ENCODE measurements around the gene ADAMTSL2. TPM values are rescaled to one million over a fixed set of nuclear protein-coding genes. Genes with fewer than 3 reads are reported as not detected.

ADAMTSL2 gene
- polyA plus RNA-seq, 5 donors, result 6.3 to 20.3 (median 9.3) TPM

- peak in 1 of 2 donors; percentile 40 for DNase-seq
Observed at GRCh38 chr9:133572821-133573361, 38.4 kb downstream of the ADAMTSL2 start.

DNA sequence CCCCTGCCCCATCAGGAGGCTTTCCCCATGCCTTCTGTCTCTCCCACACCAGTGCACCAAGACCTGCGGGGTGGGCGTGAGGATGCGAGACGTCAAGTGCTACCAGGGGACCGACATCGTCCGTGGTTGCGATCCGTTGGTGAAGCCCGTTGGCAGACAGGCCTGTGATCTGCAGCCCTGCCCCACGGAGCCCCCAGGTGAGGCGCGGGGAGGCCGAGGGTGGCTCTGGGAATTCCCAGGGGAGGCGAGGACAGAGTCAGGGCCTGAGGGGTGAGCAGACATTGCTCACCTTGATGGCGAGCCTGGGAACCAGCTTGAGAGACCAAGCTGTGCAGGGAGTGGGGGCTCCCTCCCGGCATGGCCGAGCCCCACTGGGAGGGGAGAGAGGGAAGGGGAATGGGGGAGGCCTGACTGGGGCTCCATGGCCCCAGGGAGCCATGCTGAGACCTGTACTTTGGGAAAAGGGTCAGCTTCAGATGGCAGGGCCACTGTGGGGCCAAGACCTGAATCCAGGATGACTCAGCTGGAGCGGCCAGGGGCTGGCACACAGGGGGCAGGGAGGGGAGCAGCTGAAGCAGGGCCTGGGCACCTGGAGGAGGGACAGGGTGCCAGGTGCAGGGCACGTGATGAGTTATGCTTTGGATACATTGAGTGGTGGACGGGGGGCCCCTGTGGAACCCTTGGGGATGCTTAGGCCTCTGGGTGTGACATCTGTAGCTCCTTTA lies 39.4 kb downstream of the ADAMTSL2 start:
- DNase-seq, result no peak

DNA sequence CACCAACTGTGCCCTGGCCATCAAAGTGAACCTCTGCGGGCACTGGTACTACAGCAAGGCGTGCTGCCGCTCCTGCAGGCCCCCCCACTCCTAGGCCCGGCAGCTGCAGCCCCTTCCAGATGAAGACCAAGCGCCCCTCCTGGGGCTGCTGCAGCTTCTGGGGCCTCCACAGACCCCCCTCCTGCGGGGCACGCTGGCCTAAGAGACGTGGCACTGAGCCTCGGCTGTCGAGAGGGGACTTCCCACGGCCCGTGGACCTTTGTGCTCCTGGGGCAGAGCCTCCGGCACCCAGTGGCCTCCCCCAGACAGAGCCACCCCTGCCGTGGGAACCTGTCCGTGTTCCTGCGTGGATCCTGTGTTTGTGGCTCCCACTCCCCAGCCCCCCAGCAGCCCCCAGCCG lies 40.3 kb downstream of the ADAMTSL2 start:
- DNase-seq, result no peak

DNA sequence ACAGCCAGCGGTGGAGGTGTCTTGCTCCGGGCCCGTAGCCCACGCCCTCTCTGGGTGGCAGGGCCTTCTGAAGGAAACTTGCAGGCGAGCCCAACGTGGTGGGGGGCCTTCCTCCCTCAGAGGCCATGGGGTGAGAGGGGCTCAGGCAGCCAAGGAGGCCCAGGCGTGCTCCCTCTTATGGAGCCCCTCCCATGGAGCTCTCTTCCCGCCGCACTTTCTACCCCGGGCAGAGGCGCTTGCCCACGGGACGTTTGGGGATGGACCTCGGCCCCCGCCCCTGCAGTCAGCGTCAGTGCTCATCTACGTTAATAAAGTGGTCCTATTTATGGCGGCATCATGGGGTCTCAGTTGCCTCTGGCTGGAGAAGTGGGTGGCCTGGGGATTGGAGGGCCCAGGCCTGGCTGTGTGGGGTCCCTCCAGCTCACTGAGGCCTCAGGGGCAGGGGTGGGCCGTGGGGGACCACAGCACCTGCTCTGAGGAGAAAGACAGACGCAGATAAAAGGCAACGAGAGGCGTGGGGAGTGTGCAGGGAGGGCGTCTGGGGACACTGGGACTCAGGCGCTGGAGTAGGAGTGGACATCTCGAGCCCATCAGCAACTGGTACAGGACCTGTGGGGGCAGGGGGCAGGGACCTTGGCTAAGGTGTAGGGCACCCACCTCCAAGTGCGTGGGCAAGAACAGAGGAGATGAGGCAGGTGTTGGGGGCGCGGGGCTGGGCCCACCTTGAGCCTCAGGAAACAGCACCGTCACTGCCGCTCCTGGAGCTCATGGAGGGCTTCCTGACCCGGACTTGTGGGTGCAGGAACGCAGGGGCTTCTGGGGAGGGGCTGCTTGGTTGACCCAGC lies 40.9 kb downstream of the ADAMTSL2 start:
- DNase-seq, result no peak

GRCh38 chr9:133576031-133576874 lies 41.7 kb downstream of the ADAMTSL2 start:
- no peak for DNase-seq

GRCh38 chr9:133576875-133577736 lies 42.6 kb downstream of the ADAMTSL2 start:
- no peak for DNase-seq

DNA sequence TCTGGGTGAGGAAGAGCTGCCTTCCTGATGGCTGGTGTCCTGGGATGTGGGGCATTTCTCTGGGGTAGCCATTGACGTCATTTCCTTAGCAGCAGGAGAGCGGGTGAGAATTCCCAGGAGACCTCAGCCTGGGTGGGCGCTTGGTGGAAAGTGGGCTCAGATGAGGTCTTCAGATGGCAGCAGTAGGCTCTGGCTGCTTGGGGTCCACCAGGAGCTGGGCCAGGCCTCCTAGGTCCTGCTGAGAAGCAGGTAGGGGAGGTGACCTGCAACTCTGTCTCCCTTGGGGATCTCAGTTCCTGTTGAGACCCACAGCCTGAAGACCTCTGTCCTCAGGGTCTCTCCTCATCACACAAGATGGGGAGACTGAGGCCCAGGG lies 43.2 kb downstream of the ADAMTSL2 start:
- no peak for DNase-seq

- DNase-seq, result no peak
Observed at GRCh38 chr9:133578524-133579441, 44.3 kb downstream of the ADAMTSL2 start.

GRCh38 chr9:133579601-133580418 lies 45.3 kb downstream of the ADAMTSL2 start:
- no peak for DNase-seq

- no peak for DNase-seq
Observed at GRCh38 chr9:133580419-133580738, 45.9 kb downstream of the ADAMTSL2 start.

- DNase-seq, result no peak
Observed at GRCh38 chr9:133581011-133581410, 46.5 kb downstream of the ADAMTSL2 start.

- DNase-seq, result peak; percentile 82 to 89
Observed at GRCh38 chr9:133581513-133582343, 47.2 kb downstream of the ADAMTSL2 start.

- no peak for DNase-seq
Observed at GRCh38 chr9:133582501-133583045, 48.1 kb downstream of the ADAMTSL2 start.

DNA sequence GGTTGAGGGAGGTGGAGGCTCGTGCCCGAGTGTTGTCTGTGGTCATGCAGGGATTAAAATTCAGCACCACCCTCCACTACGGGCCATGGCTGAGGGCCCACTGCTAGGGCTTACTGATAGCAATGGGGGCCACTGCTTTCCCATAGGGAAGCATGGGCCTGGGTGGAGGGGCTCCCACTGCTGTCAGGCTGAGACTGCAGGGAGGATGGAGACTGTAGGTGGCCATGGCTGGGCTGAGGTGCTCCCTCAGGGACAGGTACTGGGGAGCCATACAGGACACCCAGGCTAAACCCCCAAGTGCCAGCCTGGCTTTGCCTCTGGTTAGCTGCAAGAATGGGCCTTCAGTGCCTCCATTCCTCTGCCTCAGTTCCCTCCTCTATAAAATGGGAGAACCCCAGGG lies 48.6 kb downstream of the ADAMTSL2 start:
- DNase-seq, result no peak

DNA sequence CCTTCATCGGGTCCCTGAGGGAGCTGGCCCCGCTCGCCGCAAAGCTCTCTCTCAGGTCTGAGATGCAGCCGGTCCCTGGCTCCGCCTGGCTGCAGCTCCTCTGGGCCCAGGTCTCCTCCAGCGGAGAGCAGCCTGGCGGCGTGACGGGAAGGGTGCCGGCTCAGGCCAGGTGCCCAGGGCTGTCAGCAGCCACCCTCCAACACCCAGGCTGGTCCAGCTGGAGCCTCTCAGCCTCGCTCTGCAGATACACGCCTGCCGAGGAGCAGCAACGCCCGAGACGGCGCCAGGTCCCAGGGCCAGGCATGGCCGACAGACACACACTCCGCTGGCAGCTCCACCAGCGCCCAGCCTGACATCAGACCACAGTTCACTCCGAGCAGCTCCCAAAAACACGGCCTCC lies 49.1 kb downstream of the ADAMTSL2 start:
- no peak for DNase-seq

DNA sequence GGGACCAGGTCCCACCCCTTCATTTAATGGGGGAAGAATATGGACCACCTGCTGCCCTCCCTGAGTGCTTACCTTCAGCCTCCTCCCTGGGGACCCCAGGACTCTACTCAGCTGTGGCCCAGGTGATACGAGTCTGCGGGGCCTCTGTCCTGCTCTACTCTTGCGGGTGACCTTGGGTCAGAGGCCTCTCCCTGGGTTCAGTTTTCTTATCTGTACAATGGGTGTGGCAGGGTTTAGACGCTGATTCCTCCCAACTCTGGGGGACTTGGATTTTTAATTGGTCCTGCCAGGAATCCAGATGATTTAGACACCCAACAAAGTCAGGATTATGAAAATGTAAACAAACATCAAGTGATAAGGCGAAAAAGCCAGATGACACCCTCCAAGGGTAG lies 49.7 kb downstream of the ADAMTSL2 start:
- DNase-seq, result no peak

DNA sequence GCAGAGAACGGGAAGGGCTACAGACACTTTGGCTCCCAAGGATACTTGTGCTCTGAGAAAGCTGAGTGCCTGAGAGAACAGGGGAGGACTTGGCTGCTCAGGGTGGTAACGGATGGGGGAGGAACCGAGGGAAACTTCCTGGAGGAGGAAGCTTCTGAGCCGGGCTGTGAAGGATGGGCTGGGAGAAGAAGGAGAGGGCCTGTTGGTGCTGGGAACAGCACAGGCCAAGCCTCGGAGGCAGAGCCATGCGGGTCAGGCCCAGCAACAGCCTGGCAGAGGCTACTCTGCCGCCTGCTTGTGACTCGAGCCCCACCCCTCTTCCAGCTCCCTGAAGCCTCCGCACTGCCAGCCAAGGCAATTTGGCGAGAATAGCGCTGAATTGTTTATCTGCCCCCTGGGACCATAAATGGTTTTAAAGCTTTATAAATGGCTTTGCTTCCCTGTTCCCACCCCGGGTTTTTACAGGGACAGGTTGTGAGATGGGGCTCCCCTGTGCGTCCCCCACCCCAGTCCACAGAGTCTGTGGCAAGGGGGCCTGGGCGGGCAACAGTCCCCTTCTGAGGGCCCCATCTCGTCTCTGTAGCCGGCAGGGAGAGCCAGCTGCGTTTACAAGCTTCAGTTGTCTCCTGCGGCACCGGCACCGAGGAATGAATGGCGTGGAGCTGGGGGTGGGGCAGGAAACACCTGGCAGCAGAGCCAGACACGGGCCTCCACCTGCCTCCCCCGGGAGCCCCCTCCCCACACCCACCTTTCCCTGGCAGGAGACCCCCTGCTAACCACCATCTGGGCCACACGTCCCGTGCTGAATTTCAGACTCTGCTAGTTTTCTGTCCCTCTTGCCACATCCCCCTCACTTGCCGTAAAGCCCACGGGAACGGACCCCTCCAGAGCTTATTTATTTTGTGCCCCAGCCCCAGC lies 50.3 kb downstream of the ADAMTSL2 start:
- DNase-seq, result no peak

Measured in right lung (tissue), 5 donors.